RKO (cell line): ENCODE results near the gene GGA2.
"Not testable (repeated sequence)": the region's sequence is repeated elsewhere in the genome, so short reads cannot be mapped to it uniquely, and the experiment has no call there.

Experiments used
- DNase-seq: peaks from one replicate; pipeline ENCODE4 v3.0.0-alpha.2; 2016; ENCODE audit warnings: low spot score

The GGA2 gene

DNA sequence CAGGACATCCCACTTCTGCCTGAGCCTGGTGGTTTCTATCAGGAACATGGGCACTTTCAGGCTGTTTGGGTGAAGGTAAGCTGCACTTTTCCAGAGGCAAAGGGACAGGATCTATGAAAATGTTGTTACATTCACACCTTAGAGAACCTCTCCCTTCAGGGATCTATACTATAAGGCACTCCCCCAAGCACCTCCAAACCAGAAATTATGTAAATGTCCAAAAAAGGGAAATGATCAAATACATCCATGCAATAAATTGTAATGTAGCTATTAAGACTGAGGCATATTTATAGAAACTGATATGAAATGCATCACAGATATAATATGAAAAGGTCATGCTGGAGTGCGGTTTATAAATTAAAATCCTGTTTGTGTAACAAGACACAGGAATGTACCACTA is 34.0 kb downstream of the GGA2 start:
- DNase-seq, result no peak

DNA sequence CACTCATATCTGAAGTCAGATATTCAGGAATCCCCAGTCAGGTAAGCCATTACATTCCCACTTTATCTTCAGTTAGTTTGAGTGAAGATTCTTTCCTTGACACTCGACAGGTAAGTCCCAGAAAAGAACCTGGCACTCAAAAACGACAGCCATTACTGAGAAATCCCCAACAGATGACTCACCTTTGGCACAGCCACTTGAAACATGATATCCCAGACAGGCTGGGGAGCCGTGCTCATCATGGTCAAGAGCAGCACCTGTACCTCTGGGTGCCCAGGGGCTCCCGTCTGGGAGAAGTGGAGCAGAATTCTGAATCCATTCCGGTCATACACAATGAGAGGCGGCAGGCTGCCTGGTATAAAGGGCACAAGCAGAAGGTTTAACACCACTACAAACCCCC is 40.5 kb downstream of the GGA2 start:
- peak; percentile 16 for DNase-seq

DNA sequence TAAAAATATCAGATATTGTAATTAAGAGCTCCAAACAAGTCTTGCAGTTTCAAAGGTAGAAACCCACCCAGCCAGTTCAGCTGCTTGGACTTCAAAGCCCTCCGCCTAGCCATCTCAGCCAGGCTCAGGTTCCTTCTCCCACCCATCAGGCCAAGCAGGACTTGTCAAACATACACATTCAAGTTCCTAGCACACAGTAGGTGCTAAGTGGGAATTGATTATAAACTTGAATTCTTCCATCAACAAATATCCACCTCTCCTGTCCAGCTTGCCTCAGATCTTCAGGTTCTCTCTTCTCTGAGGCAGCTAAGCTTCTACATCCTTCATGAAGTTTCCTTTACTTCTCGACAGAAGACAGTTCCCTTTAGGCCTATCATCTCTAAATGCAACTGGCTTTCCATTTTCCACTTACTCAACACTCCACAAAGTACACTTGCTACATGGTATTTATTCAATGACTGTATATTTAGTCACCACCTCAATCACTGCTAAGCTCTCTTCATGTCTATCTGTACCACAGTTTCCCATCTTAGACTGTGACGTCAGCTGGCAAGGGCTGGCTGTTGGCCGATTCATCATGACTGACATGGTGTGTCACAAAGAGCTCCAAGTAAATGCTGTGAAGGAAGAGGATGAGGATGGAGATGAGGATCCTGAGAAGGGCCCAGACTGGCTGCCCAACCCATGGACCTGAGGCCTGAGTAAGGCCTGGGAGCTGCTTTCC is 44.0 kb downstream of the GGA2 start:
- peak; percentile 96 for DNase-seq

DNA sequence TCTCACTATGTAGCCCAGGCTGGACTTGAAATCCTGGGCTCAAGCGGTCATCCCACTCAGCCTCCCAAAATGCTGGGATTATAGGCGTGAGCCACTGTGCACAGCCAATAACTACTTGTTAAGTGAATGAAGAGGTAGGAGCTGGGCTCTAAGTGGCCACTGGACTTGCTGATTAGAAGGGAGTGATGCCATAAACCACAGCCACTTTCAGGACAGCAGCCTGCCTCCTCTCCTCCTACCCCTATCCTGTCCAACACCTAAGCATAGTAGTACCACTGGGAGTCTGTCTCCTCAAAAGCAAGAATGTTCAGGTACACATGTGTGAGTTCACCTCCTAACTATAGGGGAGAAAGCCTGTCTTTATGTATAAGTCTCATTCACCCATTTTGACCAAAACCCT is 45.1 kb downstream of the GGA2 start:
- no peak for DNase-seq

DNA sequence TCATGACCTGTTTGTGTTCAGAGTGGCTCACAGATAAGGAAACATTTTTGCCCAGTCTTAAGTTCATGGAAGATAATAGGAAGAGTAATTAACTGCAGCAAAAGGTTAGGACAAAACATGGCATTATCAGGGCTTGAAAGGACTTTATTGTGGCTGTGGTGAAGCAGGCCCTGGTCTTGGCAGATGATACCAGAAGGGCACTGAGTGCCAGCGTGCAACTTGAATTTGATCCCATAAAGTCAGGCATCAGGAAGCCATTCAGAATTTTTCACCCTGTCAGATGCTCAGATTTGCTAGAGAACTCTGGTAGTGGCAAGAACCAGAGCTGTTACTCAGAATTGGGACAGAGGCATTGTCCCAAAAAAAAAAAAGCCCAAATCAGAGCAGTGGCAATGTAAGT is 46.1 kb downstream of the GGA2 start:
- no peak for DNase-seq

- DNase-seq, result not testable (repeated sequence)
These were observed 47.3 kb downstream of the GGA2 start for GRCh38 chr16:23462994-23463393.

DNA sequence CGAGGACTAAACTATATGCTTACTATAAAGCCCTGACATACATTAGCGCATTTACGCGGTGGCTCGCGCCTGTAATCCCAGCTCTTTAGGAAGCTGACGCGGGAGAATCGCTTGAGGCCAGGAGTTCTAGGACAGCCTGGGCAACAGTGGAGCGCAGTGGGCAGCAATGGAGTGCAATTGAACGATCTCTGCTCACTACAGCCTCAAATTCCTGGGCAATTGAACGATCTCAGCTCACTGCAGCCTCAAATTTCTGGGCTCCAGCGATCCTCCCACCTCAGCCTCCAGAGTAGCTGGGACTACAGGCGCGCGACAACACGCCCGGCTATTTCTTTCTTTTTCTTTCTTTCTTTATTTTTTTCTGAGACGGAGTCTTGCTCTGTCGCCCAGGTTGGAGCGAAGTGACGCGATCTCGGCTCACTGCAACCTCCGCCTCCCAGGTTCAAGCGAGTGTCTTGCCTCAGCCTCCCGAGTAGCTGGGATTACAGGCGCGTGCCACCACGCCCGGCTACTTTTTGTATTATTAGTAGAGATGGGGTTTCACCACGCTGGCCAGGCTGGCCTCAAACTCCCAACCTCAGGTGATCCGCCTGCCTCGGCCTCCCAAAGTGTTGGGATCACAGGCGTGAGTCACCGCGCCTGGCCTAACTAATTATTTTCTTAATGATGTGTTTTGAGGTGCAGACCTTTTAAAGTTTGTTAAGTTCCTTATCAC is 56.8 kb downstream of the GGA2 start:
- DNase-seq, result no peak

- peak; percentile 89 for DNase-seq
These were observed 57.5 kb downstream of the GGA2 start, which contains the start of gene COG7 for GRCh38 chr16:23452572-23453337. COG7 (minus strand) TSS chr16:23453189; CDS start chr16:23452994, 195 bp downstream.

DNA sequence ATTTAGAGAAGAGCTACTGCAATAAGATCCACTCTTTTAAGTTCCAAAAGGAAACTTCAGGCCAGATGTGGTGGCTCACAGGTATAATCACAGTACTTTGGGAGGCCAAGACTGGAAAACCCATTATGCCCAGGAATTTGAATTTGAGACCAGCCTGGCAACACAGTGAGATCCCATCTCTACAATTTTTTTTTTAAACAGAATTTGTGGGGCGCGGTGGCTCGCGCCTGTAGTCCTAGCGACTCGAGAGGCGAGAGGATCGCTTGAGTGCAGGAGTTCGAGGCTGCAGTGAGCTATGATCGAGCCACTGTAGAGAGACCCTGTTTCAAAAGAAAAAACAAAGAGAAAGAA is 58.1 kb downstream of the GGA2 start:
- no peak for DNase-seq

- no peak for DNase-seq
These were observed 61.9 kb downstream of the GGA2 start for GRCh38 chr16:23448392-23448791.

- not testable (repeated sequence) for DNase-seq
These were observed 72.8 kb downstream of the GGA2 start for GRCh38 chr16:23437542-23437941.

DNA sequence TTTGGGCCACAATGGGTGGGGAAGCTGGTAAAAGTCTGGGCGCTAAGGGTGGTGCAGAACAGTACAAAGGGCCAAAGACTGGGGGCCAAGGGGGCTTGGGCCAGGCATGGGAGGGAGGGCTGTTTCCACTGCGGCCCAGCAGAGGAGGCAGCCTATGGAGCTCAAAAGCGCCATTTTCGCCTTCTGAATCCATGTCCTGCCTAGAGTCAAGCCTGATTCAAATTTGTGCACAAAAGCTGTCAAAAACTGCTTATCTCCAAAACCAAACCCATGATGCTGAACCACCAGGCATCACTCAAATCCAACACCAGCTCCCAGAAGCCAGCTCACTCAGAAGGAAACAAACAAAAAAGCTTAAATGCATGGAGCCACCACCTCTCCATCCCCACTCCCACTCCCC is 73.3 kb downstream of the GGA2 start:
- DNase-seq, result no peak

DNA sequence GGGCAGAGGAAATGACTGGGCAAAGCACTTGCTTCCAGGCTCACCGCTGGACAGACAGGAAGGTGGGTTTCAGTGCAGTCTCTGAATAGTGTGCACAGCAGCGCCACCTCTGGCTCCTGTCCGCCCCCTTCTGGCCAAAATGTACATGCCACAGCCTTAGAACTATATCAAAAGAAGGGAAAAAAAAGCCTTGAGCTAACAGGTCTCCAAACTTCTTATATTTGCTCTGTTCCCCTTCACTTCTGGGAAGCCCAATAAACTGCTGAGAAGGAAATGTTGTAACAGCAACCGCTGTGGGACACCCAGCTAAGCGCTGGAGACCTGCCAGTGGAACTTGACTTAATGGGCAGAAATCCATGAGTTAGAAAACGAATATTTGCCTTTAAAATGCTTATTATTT is 74.8 kb downstream of the GGA2 start:
- DNase-seq, result peak; percentile 76

DNA sequence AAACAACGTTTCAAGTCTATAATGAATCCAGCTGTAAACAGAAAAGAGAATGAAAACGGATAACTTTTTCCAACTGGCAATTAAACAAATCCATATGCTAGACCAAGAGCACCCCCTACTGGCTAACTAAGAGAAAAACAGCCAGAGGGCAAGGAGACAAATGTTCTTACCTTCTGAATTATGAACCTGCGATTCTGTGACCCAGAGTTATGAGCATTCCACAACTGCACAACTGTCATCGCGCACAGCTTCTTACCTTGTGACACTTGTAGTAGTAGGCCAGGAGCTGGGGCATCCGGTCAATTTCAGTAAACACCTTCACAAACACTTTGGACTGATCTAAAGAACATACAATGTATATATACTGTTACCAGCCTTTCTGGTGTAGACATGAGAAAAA is 75.9 kb downstream of the GGA2 start:
- DNase-seq, result peak; percentile 73

GRCh38 chr16:23433261-23433920 is 76.9 kb downstream of the GGA2 start:
- DNase-seq, result no peak

DNA sequence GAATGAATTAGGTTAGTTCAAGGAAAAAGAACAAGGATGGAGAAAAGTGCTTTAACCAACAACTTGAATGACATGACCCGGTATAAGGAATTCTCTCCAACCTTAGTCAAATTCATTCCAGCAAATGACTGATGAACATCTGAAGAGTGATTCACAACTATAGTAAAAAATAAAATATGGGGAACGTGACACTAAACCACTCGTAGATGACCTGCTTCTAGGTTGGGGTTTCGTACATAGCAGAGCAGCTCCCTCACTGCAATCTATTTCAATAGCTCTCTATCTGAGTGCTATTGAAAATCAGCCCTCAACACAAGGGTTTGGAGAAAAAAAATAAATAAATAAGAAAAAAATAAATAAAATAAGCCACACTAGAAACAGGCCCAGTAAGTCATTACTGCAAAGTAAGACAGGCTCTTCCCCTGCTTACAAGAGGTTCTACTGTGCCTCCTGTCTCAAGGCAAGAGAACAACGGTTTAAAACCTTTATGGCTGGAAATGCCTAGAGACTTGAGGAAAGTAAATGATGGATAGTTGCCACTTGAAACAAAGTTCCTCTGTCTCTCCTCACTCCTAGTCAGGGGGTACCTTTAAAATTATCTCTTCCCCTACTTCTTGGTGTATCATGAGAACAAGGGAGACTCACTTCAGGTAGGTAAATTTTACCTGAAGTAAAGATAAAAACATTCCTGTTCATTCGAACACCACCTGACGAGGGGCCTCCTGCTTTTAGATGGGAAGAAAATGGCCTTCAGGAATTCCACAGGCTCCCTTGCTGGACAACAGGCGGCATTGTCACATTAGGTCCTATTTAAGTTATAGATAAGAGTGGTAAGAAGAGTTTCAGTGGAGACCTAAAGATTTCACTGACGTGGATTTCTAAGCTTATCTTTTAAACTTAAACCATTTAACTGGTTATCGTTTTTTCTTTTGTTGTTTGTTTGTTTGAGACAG is 77.8 kb downstream of the GGA2 start:
- no peak for DNase-seq

- no peak for DNase-seq
These were observed 81.9 kb downstream of the GGA2 start for GRCh38 chr16:23428351-23428750.

GRCh38 chr16:23424292-23424958 is 85.9 kb downstream of the GGA2 start:
- DNase-seq, result no peak

GRCh38 chr16:23423496-23424049 is 86.7 kb downstream of the GGA2 start:
- peak; percentile 46 for DNase-seq

DNA sequence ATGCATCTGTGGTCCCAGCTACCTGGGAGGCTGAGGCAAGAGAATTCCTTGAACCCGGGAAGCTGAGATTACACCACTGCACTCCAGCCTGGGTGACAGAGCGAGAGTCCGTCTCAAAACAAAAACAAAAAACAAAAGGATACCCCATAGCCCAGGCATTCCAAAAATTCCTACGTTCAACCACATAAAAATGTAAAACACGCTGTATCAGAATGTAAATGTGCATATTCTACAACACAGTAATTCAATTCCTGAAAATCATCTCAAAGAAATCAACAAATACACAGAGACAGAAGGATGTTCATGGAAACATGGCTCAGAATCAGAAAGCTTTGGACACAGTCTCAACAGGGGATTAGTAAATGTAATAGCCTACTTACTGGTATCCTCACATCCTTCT is 90.3 kb downstream of the GGA2 start:
- no peak for DNase-seq
